ENCODE measurements around the gene PRAMEF5.
"Not testable (repeated sequence)": the region's sequence is repeated elsewhere in the genome, so short reads cannot be mapped to it uniquely, and the experiment has no call there.

GRCh38 chr1:13277016-13277415 lies 23.0 kb downstream of the PRAMEF5 start:
- not testable (repeated sequence) for TF ChIP-seq CTCF, POLR2A (IDR thresholded peaks at IDR 0.05)
